H9 (cell line): Measurements from ENCODE around the gene GNAO1. TPM values are rescaled to one million over a fixed set of nuclear protein-coding genes. Genes with fewer than 3 reads are reported as not detected.

Experiments
- DNase-seq: peaks from one replicate; pipeline ENCODE4 v3.0.0-alpha.2; 2017
- H2AFZ ChIP-seq: one replicate; pipeline ENCODE4 v1.6.1; 2013; ENCODE audit warnings: mild to moderate bottlenecking, low read length, control low read depth, moderate library complexity
- H2AK5ac ChIP-seq: 2 replicates; pipeline ENCODE4 v1.6.1; 2013; ENCODE audit warnings: low read length, control low read depth, mixed read lengths; ENCODE audit not compliant: insufficient read length
- H2BK120ac ChIP-seq: one replicate; pipeline ENCODE4 v1.6.1; 2013; ENCODE audit warnings: low read depth, mild to moderate bottlenecking, low read length, control low read depth, inconsistent platforms; ENCODE audit not compliant: poor library complexity, severe bottlenecking
- H2BK12ac ChIP-seq: 2 replicates; pipeline ENCODE4 v1.6.1; 2013; ENCODE audit warnings: low read length, control low read depth, mixed read lengths, low read depth; ENCODE audit not compliant: insufficient read length
- H2BK15ac ChIP-seq: 2 replicates; pipeline ENCODE4 v1.6.1; 2013; ENCODE audit warnings: low read depth, low read length, control low read depth
- H2BK20ac ChIP-seq: one replicate; pipeline ENCODE4 v1.6.1; 2013; ENCODE audit warnings: low read depth, mild to moderate bottlenecking, low read length, control low read depth, inconsistent platforms; ENCODE audit not compliant: poor library complexity, severe bottlenecking
- H2BK5ac ChIP-seq: 2 replicates; pipeline ENCODE4 v1.6.1; 2013; ENCODE audit warnings: low read length, control low read depth, mixed read lengths; ENCODE audit not compliant: insufficient read length
- H3K14ac ChIP-seq: 2 replicates; pipeline ENCODE4 v1.6.1; 2013; ENCODE audit warnings: low read length, control low read depth; ENCODE audit not compliant: insufficient read depth
- H3K18ac ChIP-seq: 2 replicates; pipeline ENCODE4 v1.6.1; 2013; ENCODE audit warnings: low read depth, mild to moderate bottlenecking, mixed read lengths, low read length, control low read depth; ENCODE audit not compliant: insufficient read length
- H3K23ac ChIP-seq: 2 replicates; pipeline ENCODE4 v1.6.1; 2013; ENCODE audit warnings: low read length, control low read depth, mixed read lengths, low read depth; ENCODE audit not compliant: insufficient read length
- H3K23me2 ChIP-seq: 2 replicates; pipeline ENCODE4 v1.6.1; 2013; ENCODE audit warnings: low read depth, mild to moderate bottlenecking, mixed read lengths, low read length, control low read depth; ENCODE audit not compliant: insufficient read length, poor library complexity, severe bottlenecking
- H3K27ac ChIP-seq: 2 replicates; pipeline ENCODE4 v1.5.1; 2013; ENCODE audit warnings: low read length, control low read depth, mixed read lengths, low read depth; ENCODE audit not compliant: insufficient read length
- H3K27me3 ChIP-seq: 2 replicates; pipeline ENCODE4 v1.6.1; 2013; ENCODE audit warnings: low read length, control low read depth, inconsistent platforms; ENCODE audit not compliant: insufficient read depth
- H3K4ac ChIP-seq: 2 replicates; pipeline ENCODE4 v1.6.1; 2013; ENCODE audit warnings: low read depth, mild to moderate bottlenecking, control low read depth, inconsistent platforms, low read length, moderate library complexity
- H3K4me1 ChIP-seq: 2 replicates; pipeline ENCODE4 v1.6.1; 2013; ENCODE audit warnings: low read length, control low read depth, inconsistent platforms; ENCODE audit not compliant: insufficient read depth
- H3K4me2 ChIP-seq: 2 replicates; pipeline ENCODE4 v1.6.1; 2013; ENCODE audit warnings: low read length, control low read depth, mixed read lengths; ENCODE audit not compliant: insufficient read length, insufficient read depth
- H3K56ac ChIP-seq: 2 replicates; pipeline ENCODE4 v1.6.1; 2013; ENCODE audit warnings: low read depth, mild to moderate bottlenecking, mixed read lengths, low read length, control low read depth; ENCODE audit not compliant: insufficient read length
- H3K79me1 ChIP-seq: 2 replicates; pipeline ENCODE4 v1.6.1; 2013; ENCODE audit warnings: low read depth, mild to moderate bottlenecking, moderate library complexity, low read length, control low read depth, inconsistent platforms; ENCODE audit not compliant: insufficient read depth, poor library complexity, severe bottlenecking
- H3K79me2 ChIP-seq: 2 replicates; pipeline ENCODE4 v1.6.1; 2013; ENCODE audit warnings: low read length, control low read depth, inconsistent platforms; ENCODE audit not compliant: insufficient read depth
- H3K9ac ChIP-seq: 2 replicates; pipeline ENCODE4 v1.6.1; 2013; ENCODE audit warnings: low read length, control low read depth, mixed read lengths; ENCODE audit not compliant: insufficient read length; ENCODE audit errors: extremely low read depth
- H3K9me3 ChIP-seq: one replicate; pipeline ENCODE4 v1.6.1; 2013; ENCODE audit warnings: low read depth, low read length, inconsistent platforms; ENCODE audit not compliant: control insufficient read depth
- H3T11ph ChIP-seq: one replicate; pipeline ENCODE4 v1.6.1; 2013; ENCODE audit warnings: mild to moderate bottlenecking, low read length, control low read depth, inconsistent platforms
- H4K20me1 ChIP-seq: one replicate; pipeline ENCODE4 v1.6.1; 2013; ENCODE audit not compliant: control insufficient read depth, insufficient read length, insufficient read depth
- H4K5ac ChIP-seq: 2 replicates; pipeline ENCODE4 v1.6.1; 2013; ENCODE audit warnings: low read depth, mild to moderate bottlenecking, mixed read lengths, low read length, control low read depth; ENCODE audit not compliant: insufficient read length
- H4K8ac ChIP-seq: replicated peaks from 2 replicates; pipeline ENCODE4 v1.6.1; 2013; ENCODE audit warnings: low read length, control low read depth, mixed read lengths, low read depth; ENCODE audit not compliant: insufficient read length
- H4K91ac ChIP-seq: 2 replicates; pipeline ENCODE4 v1.6.1; 2013; ENCODE audit warnings: low read depth, mild to moderate bottlenecking, moderate library complexity, mixed read lengths, low read length, control low read depth; ENCODE audit not compliant: insufficient read length
- H3K27ac Mint-ChIP-seq, 3 experiments: 2 replicates in 2 of 3; 3 replicates in 1 of 3; pipeline ENCODE4 v1.8.0; 2020 to 2021; ENCODE audit warnings: mixed read lengths in 3 of 3, mild to moderate bottlenecking in 1 of 3, moderate library complexity in 1 of 3
- H3K27me3 Mint-ChIP-seq: 2 replicates; pipeline ENCODE4 v1.8.0; 2021; ENCODE audit warnings: low read depth, mild to moderate bottlenecking, moderate library complexity, mixed read lengths
- H3K36me3 Mint-ChIP-seq, 3 experiments: 2 replicates in 2 of 3; 3 replicates in 1 of 3; pipeline ENCODE4 v1.8.0; 2020 to 2021; ENCODE audit warnings: low read depth in 3 of 3, mixed read lengths in 3 of 3; ENCODE audit not compliant: insufficient read depth in 1 of 3
- H3K4me1 Mint-ChIP-seq, 2 experiments: 2 replicates each; pipeline ENCODE4 v1.8.0; 2020; ENCODE audit warnings: mixed read lengths in 2 of 2
- H3K4me3 Mint-ChIP-seq, 2 experiments: 2 replicates in 1 of 2; 3 replicates in 1 of 2; pipeline ENCODE4 v1.8.0; 2020 to 2021; ENCODE audit warnings: mild to moderate bottlenecking in 2 of 2, mixed read lengths in 2 of 2, moderate library complexity in 1 of 2
- H3K9me3 Mint-ChIP-seq, 2 experiments: 2 replicates in 1 of 2; 3 replicates in 1 of 2; pipeline ENCODE4 v1.8.0; 2020; ENCODE audit warnings: mild to moderate bottlenecking in 2 of 2, mixed read lengths in 2 of 2, moderate library complexity in 1 of 2
- CTCF ChIP-seq: fragments of 200-600 bp; sonication (generic); conservative IDR thresholded peaks from 3 replicates; pipeline ENCODE4 v1.8.0; 2021; ENCODE audit warnings: antibody characterized with exemption, mild to moderate bottlenecking
- WGBS: extraction: QIAGEN DNeasy Blood & Tissue Kit; methylation state at CpG from one replicate; pipeline ENCODE4 v1.1.7; 2013; ENCODE audit warnings: missing lambda C conversion rate, low lambda C conversion rate, mixed read lengths; ENCODE audit not compliant: insufficient read length; ENCODE audit errors: extremely low coverage; 5-methylcytosine and 5-hydroxymethylcytosine counted together
- total RNA-seq: library from RNA; stranded (reverse); gene quantifications from 2 replicates; pipeline ENCODE4 v1.2.1, GENCODE V29; 2021

Gene GNAO1
- total RNA-seq, 1 experiment from 2014 or later: 16.9 TPM

- Histone ChIP-seq H2BK15ac (no peak overlapping the region), H3K4ac (no peak overlapping the region), H3K4me1 (no peaks in the 10 kb centered on the region), H3K4me2 (no peak overlapping the region), H2BK12ac (no peak overlapping the region), H3K23me2 (no peaks in the 10 kb centered on the region), H2AFZ (no peak overlapping the region), H3K9ac (no peak overlapping the region), H3K27ac (no peak overlapping the region), H3K27me3 (no peaks in the 10 kb centered on the region), H2BK20ac (no peak overlapping the region), H2AK5ac (no peak overlapping the region), H3K18ac (no peak overlapping the region), H3T11ph (no peak overlapping the region), H4K20me1 (no peaks in the 10 kb centered on the region), H3K9me3 (no peaks in the 10 kb centered on the region), H3K79me2 (no peaks in the 10 kb centered on the region), H2BK120ac (no peak overlapping the region), H3K14ac (no peak overlapping the region), H3K23ac (no peak overlapping the region), H2BK5ac (no peak overlapping the region), H4K5ac (no peak overlapping the region), H3K79me1 (no peaks in the 10 kb centered on the region), H3K56ac (no peak overlapping the region), H4K8ac (no peak overlapping the region), H4K91ac (no peak overlapping the region)
- Mint-ChIP-seq H3K4me1 (peaks cover 23 to 36% of the 10 kb centered on the region in 2 experiments), H3K27me3 (peaks cover 9% of the 10 kb centered on the region), H3K4me3 (no peak overlapping the region), H3K36me3 (peaks cover 0 to 2% (median 0%) of the 10 kb centered on the region in 3 experiments; a peak in 2 of 7 replicates), H3K27ac (no peak overlapping the region), H3K9me3 (no peaks in the 10 kb centered on the region)
- no CpG with 5 or more reads among the region's 13 CpGs for WGBS
- DNase-seq: no peak
- TF ChIP-seq CTCF: no peak
Measured at GRCh38 chr16:56303066-56303715, 111.9 kb downstream of the GNAO1 start.
